GM12864 (cell line): ENCODE data around the gene DCLK1.

Experiments
- DNase-seq: peaks from one replicate; pipeline ENCODE4 v3.0.0-alpha.2; 2011; ENCODE audit warnings: low read depth
- H3K4me3 ChIP-seq: 2 replicates; pipeline ENCODE4 v1.5.1; 2011; ENCODE audit warnings: mild to moderate bottlenecking, low read depth, low read length, control low read depth
- TF ChIP-seq, protein P1 (sequence below): IDR thresholded peaks from 2 replicates; pipeline ENCODE4 v1.5.1; 2011; ENCODE audit warnings: low read depth, mild to moderate bottlenecking, moderate library complexity, low read length, control low read depth, inconsistent platforms; ENCODE audit errors: missing control alignments

The DCLK1 gene

DNA sequence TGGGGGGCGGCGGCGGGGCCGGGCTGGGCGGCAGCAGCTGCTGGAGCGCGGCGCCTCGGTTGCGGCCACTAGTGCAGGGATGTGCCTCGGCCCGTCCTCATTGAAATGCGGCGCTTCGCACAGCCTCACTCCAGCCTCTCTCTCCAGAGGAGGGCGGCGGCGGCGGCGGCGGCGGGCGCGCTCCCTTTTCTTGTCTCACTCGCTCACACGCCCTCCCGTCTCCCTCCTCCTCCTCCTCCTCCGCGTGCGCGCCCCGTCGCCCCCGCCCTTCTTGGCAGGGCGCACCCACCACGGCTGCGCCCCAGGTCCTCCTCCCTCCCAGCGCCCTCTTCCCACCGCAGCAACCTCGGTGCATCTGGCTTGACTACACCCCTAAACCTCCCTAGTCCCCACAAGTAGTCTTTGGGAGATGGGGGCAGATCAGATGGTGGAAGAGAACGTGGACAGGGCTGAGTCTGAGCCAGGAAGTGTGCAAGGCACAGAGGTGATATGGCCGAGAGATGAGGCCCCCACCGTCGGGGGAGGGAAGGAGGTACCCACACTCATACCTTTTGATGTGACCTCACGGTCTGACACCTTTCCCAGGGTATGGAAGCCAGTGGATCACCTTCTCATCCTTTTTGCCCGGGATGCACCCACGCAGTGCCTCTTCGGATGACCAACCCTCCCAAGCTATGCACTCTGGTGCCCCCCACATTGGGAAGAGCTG, at the start of gene DCLK1:
TSS of gene DCLK1 (minus strand) at position 161 of the 709 bp plus-strand sequence.
- DNase-seq: no peak

DNA sequence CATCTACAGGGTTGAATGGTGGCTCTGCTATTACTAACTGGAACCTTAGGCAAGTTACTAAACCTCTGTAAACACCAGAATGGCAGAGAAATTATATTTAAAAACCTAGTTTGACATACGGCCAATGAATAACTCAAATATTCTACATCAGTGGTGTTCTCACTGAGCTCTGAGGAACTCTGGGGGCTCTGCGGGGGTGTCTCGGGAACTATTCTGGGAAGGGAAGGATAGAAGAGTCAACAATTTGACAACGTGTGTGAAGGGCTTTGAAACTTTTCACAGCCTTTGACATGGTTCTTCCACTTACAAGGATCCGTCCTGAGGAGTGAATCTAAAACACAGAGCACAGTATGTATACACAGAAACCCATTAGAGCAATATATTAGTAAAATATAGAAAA, 44.4 kb upstream of the DCLK1 start:
- no peak overlapping the region for H3K4me3 ChIP-seq
- no peak for DNase-seq
- TF ChIP-seq, protein P1, sequence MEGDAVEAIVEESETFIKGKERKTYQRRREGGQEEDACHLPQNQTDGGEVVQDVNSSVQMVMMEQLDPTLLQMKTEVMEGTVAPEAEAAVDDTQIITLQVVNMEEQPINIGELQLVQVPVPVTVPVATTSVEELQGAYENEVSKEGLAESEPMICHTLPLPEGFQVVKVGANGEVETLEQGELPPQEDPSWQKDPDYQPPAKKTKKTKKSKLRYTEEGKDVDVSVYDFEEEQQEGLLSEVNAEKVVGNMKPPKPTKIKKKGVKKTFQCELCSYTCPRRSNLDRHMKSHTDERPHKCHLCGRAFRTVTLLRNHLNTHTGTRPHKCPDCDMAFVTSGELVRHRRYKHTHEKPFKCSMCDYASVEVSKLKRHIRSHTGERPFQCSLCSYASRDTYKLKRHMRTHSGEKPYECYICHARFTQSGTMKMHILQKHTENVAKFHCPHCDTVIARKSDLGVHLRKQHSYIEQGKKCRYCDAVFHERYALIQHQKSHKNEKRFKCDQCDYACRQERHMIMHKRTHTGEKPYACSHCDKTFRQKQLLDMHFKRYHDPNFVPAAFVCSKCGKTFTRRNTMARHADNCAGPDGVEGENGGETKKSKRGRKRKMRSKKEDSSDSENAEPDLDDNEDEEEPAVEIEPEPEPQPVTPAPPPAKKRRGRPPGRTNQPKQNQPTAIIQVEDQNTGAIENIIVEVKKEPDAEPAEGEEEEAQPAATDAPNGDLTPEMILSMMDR: no peak

More for the DNA sequence above, at the start of gene DCLK1:
- TF ChIP-seq, protein P1: no peak
- no peak within 1 kb of the TSS for H3K4me3 ChIP-seq

DNA sequence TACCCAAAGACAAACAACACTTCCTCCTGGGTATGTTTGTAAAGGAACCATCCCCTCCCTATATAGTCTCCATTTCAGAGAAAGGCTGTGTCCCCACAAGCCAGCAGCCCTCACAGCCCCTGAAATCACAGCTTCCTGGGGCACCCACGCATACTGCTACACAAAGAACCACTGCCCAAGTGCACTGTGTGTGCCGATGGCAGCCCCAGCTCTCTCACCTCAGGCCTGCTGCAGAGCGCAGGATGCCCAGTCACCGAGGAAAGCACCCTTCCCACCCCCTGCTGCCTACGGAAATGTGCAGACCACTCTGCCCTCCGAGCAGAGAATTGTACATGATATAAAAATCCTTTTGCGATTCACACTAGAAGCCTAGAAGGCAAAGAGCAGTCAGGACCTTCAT, 43.7 kb upstream of the DCLK1 start:
- TF ChIP-seq, protein P1: no peak
- H3K4me3 ChIP-seq: no peak overlapping the region
- no peak for DNase-seq

DNA sequence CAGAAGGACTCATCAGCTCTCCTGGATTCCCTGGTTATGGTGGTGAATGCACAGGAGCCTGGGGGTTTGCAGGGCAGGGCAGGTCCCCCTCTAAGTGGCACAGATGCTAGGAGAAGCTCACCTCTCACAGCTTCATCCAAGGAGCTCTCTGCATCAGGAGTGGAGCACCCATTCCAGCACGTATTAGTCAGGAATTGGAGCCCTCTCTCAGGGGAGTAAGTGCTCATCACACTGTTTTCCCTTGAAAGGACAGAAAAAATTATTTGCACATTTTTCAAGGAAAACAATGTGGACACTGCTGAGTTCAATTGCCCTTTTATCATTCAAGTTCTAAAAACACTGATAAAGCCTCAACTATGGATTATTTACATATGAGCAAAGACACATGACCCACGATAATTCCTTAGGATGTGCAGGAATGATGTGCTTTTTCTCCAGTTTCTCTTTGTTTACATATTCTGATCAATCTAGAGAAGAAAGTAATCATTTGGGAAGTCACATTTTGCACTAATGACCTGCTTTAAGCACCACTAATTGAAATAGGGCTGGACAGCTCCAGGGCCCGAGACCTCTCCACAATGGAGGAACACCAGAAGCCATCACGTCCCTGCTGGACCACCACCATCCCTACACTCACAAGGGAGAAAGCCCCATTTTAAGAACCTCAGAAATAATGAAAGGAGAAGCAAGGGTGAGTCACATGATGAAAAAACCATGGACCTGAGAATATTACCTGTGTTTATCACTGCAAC, 42.6 kb upstream of the DCLK1 start:
- no peak for DNase-seq
- TF ChIP-seq, protein P1: no peak
- H3K4me3 ChIP-seq: no peak overlapping the region

DNA sequence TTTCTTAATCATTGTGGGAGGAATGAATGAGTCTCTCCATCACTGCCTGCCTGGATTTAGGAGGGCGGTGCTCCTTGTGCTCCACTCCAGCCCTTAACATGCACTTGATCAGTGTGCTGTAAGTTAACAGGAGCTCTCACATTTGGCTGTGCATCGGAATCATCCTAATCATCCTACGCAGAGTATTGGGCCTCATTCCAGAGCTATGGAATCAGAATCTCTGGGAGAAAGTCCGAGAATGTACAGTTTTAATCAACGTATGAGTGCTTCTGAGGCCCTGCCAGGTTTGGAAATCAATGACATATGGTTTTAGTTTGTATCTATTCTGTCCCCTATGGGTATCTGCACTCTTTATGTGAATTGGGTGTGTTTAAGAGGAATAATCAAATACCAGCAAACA, 34.9 kb upstream of the DCLK1 start:
- TF ChIP-seq, protein P1: no peak
- no peak for DNase-seq
- no peak overlapping the region for H3K4me3 ChIP-seq

DNA sequence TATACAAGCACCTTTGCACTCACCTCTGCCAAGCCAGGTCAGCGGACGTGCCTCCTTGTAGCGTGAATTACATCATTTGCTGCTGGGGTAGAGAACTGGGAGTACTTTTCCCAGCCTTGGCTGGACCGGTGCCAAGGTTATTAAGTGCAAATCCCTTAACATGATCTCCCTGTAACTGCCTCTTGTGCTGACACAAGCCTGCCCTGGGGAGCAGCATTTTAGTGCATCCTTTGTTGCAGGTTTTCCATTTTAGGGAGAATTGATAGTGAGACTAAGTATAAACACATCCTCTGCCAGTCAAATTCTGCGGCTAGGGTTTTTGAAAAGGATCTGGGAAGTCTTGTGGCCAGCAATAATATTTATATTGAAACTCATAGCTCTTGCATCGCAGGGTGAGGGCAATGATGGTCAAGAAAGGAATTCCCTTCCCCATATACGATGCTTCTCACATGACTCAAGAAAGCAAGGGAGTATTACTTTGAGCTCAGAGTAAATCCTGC, 32.7 kb upstream of the DCLK1 start:
- no peak overlapping the region for H3K4me3 ChIP-seq

More for the DNA sequence above, 32.7 kb upstream of the DCLK1 start:
- TF ChIP-seq, protein P1: no peak
- no peak for DNase-seq
